GM21515 (cell line): Measurements from ENCODE around the gene TAB2.

Experiments
- ATAC-seq: cut with Tn5 transposase; IDR thresholded peaks from one replicate; pipeline ENCODE4 v1.9.1; 2021; ENCODE audit not compliant: unreplicated experiment

TAB2 gene

GRCh38 chr6:149409617-149410016 is 92.1 kb downstream of the TAB2 start:
- ATAC-seq = no peak

GRCh38 chr6:149410557-149410956 is 93.0 kb downstream of the TAB2 start:
- no peak for ATAC-seq

GRCh38 chr6:149414009-149414408 is 96.5 kb downstream of the TAB2 start:
- ATAC-seq = no peak

- ATAC-seq = no peak
These were observed 97.3 kb downstream of the TAB2 start for GRCh38 chr6:149414821-149415220.

GRCh38 chr6:149419696-149420404 is 102.3 kb downstream of the TAB2 start:
- ATAC-seq = no peak

GRCh38 chr6:149421132-149421531 is 103.6 kb downstream of the TAB2 start:
- ATAC-seq = no peak

- ATAC-seq = no peak
These were observed 105.1 kb downstream of the TAB2 start for GRCh38 chr6:149422581-149422980.

GRCh38 chr6:149423964-149424440 is 106.5 kb downstream of the TAB2 start:
- no peak for ATAC-seq

- no peak for ATAC-seq
These were observed 107.7 kb downstream of the TAB2 start for GRCh38 chr6:149425224-149425623.

- no peak for ATAC-seq
These were observed 108.2 kb downstream of the TAB2 start for GRCh38 chr6:149425754-149426153.

GRCh38 chr6:149428606-149429005 is 111.1 kb downstream of the TAB2 start:
- no peak for ATAC-seq

- ATAC-seq = no peak
These were observed 112.2 kb downstream of the TAB2 start for GRCh38 chr6:149429427-149430360.

GRCh38 chr6:149431905-149432775 is 114.6 kb downstream of the TAB2 start:
- ATAC-seq = peak; percentile 81

GRCh38 chr6:149433405-149433804 is 115.9 kb downstream of the TAB2 start:
- no peak for ATAC-seq

- no peak for ATAC-seq
These were observed 116.4 kb downstream of the TAB2 start for GRCh38 chr6:149433881-149434280.

- no peak for ATAC-seq
These were observed 118.5 kb downstream of the TAB2 start for GRCh38 chr6:149435919-149436586.

GRCh38 chr6:149436647-149437046 is 119.1 kb downstream of the TAB2 start:
- ATAC-seq = no peak

- no peak for ATAC-seq
These were observed 119.7 kb downstream of the TAB2 start for GRCh38 chr6:149437212-149437611.

- peak; percentile 55 for ATAC-seq
These were observed 121.3 kb downstream of the TAB2 start for GRCh38 chr6:149438855-149439254.

GRCh38 chr6:149439626-149440025 is 122.1 kb downstream of the TAB2 start:
- no peak for ATAC-seq
